Globus pallidus (tissue), 1 donor: ENCODE results near the gene HES4.

Experiments used
- DNase-seq: peaks from one replicate; pipeline ENCODE4 v3.0.0-alpha.2; 2015; ENCODE audit warnings: low spot score

The HES4 gene

GRCh38 chr1:999725-1000356 is at the start of gene HES4:
Gene HES4, minus strand, starts transcription at chr1:1000097. Its CDS starts 124 bp downstream, at chr1:999973.
- no peak for DNase-seq

- DNase-seq, result no peak
Measured at GRCh38 chr1:1048765-1049164, 48.9 kb upstream of the HES4 start.

GRCh38 chr1:1047963-1048362 is 48.1 kb upstream of the HES4 start:
- no peak for DNase-seq

GRCh38 chr1:1047407-1047806 is 47.5 kb upstream of the HES4 start:
- no peak for DNase-seq

GRCh38 chr1:1046767-1047166 is 46.9 kb upstream of the HES4 start:
- no peak for DNase-seq

- no peak for DNase-seq
Measured at GRCh38 chr1:1046243-1046642, 46.3 kb upstream of the HES4 start.

GRCh38 chr1:1045129-1045528 is 45.2 kb upstream of the HES4 start:
- no peak for DNase-seq

GRCh38 chr1:1044455-1045078 is 44.7 kb upstream of the HES4 start:
- DNase-seq, result no peak

- no peak for DNase-seq
Measured at GRCh38 chr1:1043921-1044320, 44.0 kb upstream of the HES4 start.

GRCh38 chr1:1043411-1043810 is 43.5 kb upstream of the HES4 start:
- no peak for DNase-seq

GRCh38 chr1:1042835-1043234 is 42.9 kb upstream of the HES4 start:
- DNase-seq, result no peak

- no peak for DNase-seq
Measured at GRCh38 chr1:1041873-1042272, 42.0 kb upstream of the HES4 start.

GRCh38 chr1:1041092-1041523 is 41.2 kb upstream of the HES4 start:
- DNase-seq, result no peak

- DNase-seq, result peak; percentile 72
Measured at GRCh38 chr1:1040004-1040991, 40.4 kb upstream of the HES4 start.

GRCh38 chr1:1039145-1039910 is 39.4 kb upstream of the HES4 start:
- no peak for DNase-seq

- no peak for DNase-seq
Measured at GRCh38 chr1:1038694-1039093, 38.8 kb upstream of the HES4 start.

- no peak for DNase-seq
Measured at GRCh38 chr1:1037366-1038327, 37.8 kb upstream of the HES4 start.

- DNase-seq, result no peak
Measured at GRCh38 chr1:1035291-1035943, 35.5 kb upstream of the HES4 start.

GRCh38 chr1:1034439-1034781 is 34.5 kb upstream of the HES4 start:
- no peak for DNase-seq

GRCh38 chr1:1033731-1034438 is 34.0 kb upstream of the HES4 start:
- DNase-seq, result no peak
